SHP77 treated with DMSO at 0.1 percent for 48 hours (cell line): ENCODE results near the gene INPP4B.

Source experiments
- DNase-seq: peaks from one replicate; lab custom pipeline; 2025; lab: John Stamatoyannopoulos, UW

The INPP4B gene

GRCh38 chr4:142230991-142231390 is 615.1 kb downstream of the INPP4B start:
- DNase-seq: no peak

GRCh38 chr4:142226014-142226413 is 620.1 kb downstream of the INPP4B start:
- no peak for DNase-seq

GRCh38 chr4:142222127-142222526 is 624.0 kb downstream of the INPP4B start:
- DNase-seq: no peak

GRCh38 chr4:142218726-142219125 is 627.4 kb downstream of the INPP4B start:
- DNase-seq: no peak

- no peak for DNase-seq
Measured at GRCh38 chr4:142211444-142211843, 634.7 kb downstream of the INPP4B start.

GRCh38 chr4:142203505-142203904 is 642.6 kb downstream of the INPP4B start:
- no peak for DNase-seq

- no peak for DNase-seq
Measured at GRCh38 chr4:142202404-142203332, 643.4 kb downstream of the INPP4B start.

- DNase-seq: no peak
Measured at GRCh38 chr4:142201041-142201440, 645.1 kb downstream of the INPP4B start.

GRCh38 chr4:142194905-142195304 is 651.2 kb downstream of the INPP4B start:
- no peak for DNase-seq

- DNase-seq: no peak
Measured at GRCh38 chr4:142191901-142192300, 654.2 kb downstream of the INPP4B start.

- DNase-seq: no peak
Measured at GRCh38 chr4:142181021-142181420, 665.1 kb downstream of the INPP4B start.

GRCh38 chr4:142169216-142169615 is 676.9 kb downstream of the INPP4B start:
- no peak for DNase-seq

GRCh38 chr4:142168181-142168580 is 677.9 kb downstream of the INPP4B start:
- DNase-seq: no peak

- DNase-seq: no peak
Measured at GRCh38 chr4:142164767-142165500, 681.2 kb downstream of the INPP4B start.

- no peak for DNase-seq
Measured at GRCh38 chr4:142161086-142161485, 685.0 kb downstream of the INPP4B start.

- DNase-seq: no peak
Measured at GRCh38 chr4:142160509-142160908, 685.6 kb downstream of the INPP4B start.

GRCh38 chr4:142158980-142159379 is 687.1 kb downstream of the INPP4B start:
- DNase-seq: no peak

- no peak for DNase-seq
Measured at GRCh38 chr4:142156256-142156655, 689.8 kb downstream of the INPP4B start.

GRCh38 chr4:142155347-142155746 is 690.8 kb downstream of the INPP4B start:
- no peak for DNase-seq

GRCh38 chr4:142150483-142150882 is 695.6 kb downstream of the INPP4B start:
- DNase-seq: no peak

- DNase-seq: no peak
Measured at GRCh38 chr4:142144813-142145212, 701.3 kb downstream of the INPP4B start.

GRCh38 chr4:142142366-142143054 is 703.6 kb downstream of the INPP4B start:
- no peak for DNase-seq

- DNase-seq: no peak
Measured at GRCh38 chr4:142141224-142141623, 704.9 kb downstream of the INPP4B start.
